CD14-positive monocyte (primary cell): Measurements from ENCODE around the gene LEPR. TPM values are rescaled to one million over a fixed set of nuclear protein-coding genes. Genes with fewer than 3 reads are reported as not detected.
"Not testable (repeated sequence)": the region's sequence is repeated elsewhere in the genome, so short reads cannot be mapped to it uniquely, and the experiment has no call there.

Experiments used
- DNase-seq, 3 donors: peaks; one replicate each; pipeline ENCODE4 v3.0.0-alpha.2; 2011 to 2022
- H2AFZ ChIP-seq: 2 replicates; pipeline ENCODE4 v1.6.0; 2012; ENCODE audit warnings: mild to moderate bottlenecking, low read depth, low read length, inconsistent platforms; ENCODE audit not compliant: insufficient read depth, poor library complexity, severe bottlenecking
- H3K27ac ChIP-seq, 2 donors: 1 replicate in 1 of 2; 2 replicates in 1 of 2; pipeline ENCODE4 v1.5.1; 2012 to 2013; ENCODE audit warnings: low read length in 2 of 2, control low read depth in 1 of 2, inconsistent platforms in 1 of 2, low read depth in 1 of 2, mild to moderate bottlenecking in 1 of 2
- H3K27me3 ChIP-seq, 2 donors: one replicate each; pipeline versions ENCODE4 v1.6.0 to v1.6.1; 2011 to 2013; ENCODE audit warnings: low read length in 2 of 2; ENCODE audit not compliant: control insufficient read depth in 2 of 2, insufficient read depth in 2 of 2
- H3K36me3 ChIP-seq, 2 donors: replicated peaks in 1 of 2; 1 replicate in 1 of 2; 2 replicates in 1 of 2; pipeline versions ENCODE4 v1.5.1 to v1.6.1; 2012 to 2013; ENCODE audit warnings: low read length in 2 of 2, control low read depth in 1 of 2, inconsistent platforms in 1 of 2, mild to moderate bottlenecking in 1 of 2; ENCODE audit not compliant: insufficient read depth in 2 of 2, control insufficient read depth in 1 of 2
- H3K4me1 ChIP-seq, 2 donors: 1 replicate in 1 of 2; 2 replicates in 1 of 2; pipeline versions ENCODE4 v1.5.1 to v1.6.1; 2012 to 2013; ENCODE audit warnings: low read length in 2 of 2, control low read depth in 1 of 2, inconsistent platforms in 1 of 2, mild to moderate bottlenecking in 1 of 2, moderate library complexity in 1 of 2; ENCODE audit not compliant: insufficient read depth in 2 of 2, control insufficient read depth in 1 of 2
- H3K4me2 ChIP-seq: replicated peaks from 2 replicates; pipeline ENCODE3; 2012; ENCODE audit warnings: low read length, moderate library complexity, mild to moderate bottlenecking; ENCODE audit not compliant: poor library complexity, severe bottlenecking; ENCODE audit errors: extremely low read depth
- H3K4me3 ChIP-seq, 3 experiments: fragments of 200-600 bp in 1 of 3; sonication (generic) in 1 of 3; replicated peaks in 1 of 3; 1 replicate in 2 of 3; 2 replicates in 1 of 3; pipeline ENCODE4 v1.5.1; 2011 to 2013; ENCODE audit warnings: low read length in 3 of 3, mild to moderate bottlenecking in 3 of 3, control low read depth in 2 of 3, low read depth in 2 of 3, inconsistent platforms in 1 of 3, moderate library complexity in 1 of 3
- H3K79me2 ChIP-seq: 2 replicates; pipeline ENCODE4 v1.6.0; 2012; ENCODE audit warnings: mild to moderate bottlenecking, control low read depth, inconsistent platforms, low read length, moderate library complexity; ENCODE audit not compliant: insufficient read depth
- H3K9ac ChIP-seq: 2 replicates; pipeline ENCODE4 v1.6.0; 2017; ENCODE audit warnings: low read length, mild to moderate bottlenecking; ENCODE audit not compliant: insufficient read depth, poor library complexity, severe bottlenecking
- H3K9me3 ChIP-seq, 2 donors: replicated peaks in 1 of 2; 1 replicate in 1 of 2; 2 replicates in 1 of 2; pipeline versions ENCODE4 v1.5.1 to v1.6.1; 2012 to 2013; ENCODE audit warnings: low read length in 2 of 2, control low read depth in 1 of 2; ENCODE audit not compliant: control insufficient read depth in 1 of 2, insufficient read depth in 1 of 2
- H4K20me1 ChIP-seq: 2 replicates; pipeline ENCODE4 v1.6.0; 2012; ENCODE audit warnings: mild to moderate bottlenecking, low read length, control low read depth, moderate library complexity; ENCODE audit not compliant: insufficient read depth
- H3K27ac Mint-ChIP-seq, 7 donors: one replicate each; pipeline ENCODE4 v1.8.0; 2020; ENCODE audit warnings: mild to moderate bottlenecking in 7 of 7, mixed read lengths in 7 of 7, moderate library complexity in 6 of 7, inconsistent platforms in 2 of 7
- H3K27me3 Mint-ChIP-seq, 3 donors: one replicate each; pipeline ENCODE4 v1.8.0; 2021 to 2022; ENCODE audit warnings: low read depth in 3 of 3, mild to moderate bottlenecking in 3 of 3, mixed read lengths in 3 of 3, moderate library complexity in 3 of 3, inconsistent platforms in 1 of 3
- H3K36me3 Mint-ChIP-seq, 2 donors: one replicate each; pipeline ENCODE4 v1.8.0; 2020; ENCODE audit warnings: mixed read lengths in 2 of 2, inconsistent platforms in 1 of 2, mild to moderate bottlenecking in 1 of 2
- H3K4me1 Mint-ChIP-seq: one replicate; pipeline ENCODE4 v1.8.0; 2020; ENCODE audit warnings: mild to moderate bottlenecking, mixed read lengths
- H3K4me3 Mint-ChIP-seq, 2 donors: one replicate each; pipeline ENCODE4 v1.8.0; 2020; ENCODE audit warnings: mild to moderate bottlenecking in 2 of 2, mixed read lengths in 2 of 2, moderate library complexity in 1 of 2
- H3K9me3 Mint-ChIP-seq, 7 donors: one replicate each; pipeline ENCODE4 v1.8.0; 2020 to 2022; ENCODE audit warnings: mixed read lengths in 7 of 7, mild to moderate bottlenecking in 6 of 7, moderate library complexity in 6 of 7, inconsistent platforms in 2 of 7
- WGBS: methylation state at CpG from one replicate; pipeline ENCODE4 v1.1.5; 2013; ENCODE audit warnings: missing lambda C conversion rate; ENCODE audit not compliant: insufficient coverage; 5-methylcytosine and 5-hydroxymethylcytosine counted together
- intact Hi-C, 2 donors: fragments of 100-400 bp; cut with micrococcal nuclease; formaldehyde crosslinking; loops; one replicate each; pipeline versions ENCODE4 v1.15.0 to v1.15.1; 2023
- polyA plus RNA-seq, 3 donors: library from polyadenylated mRNA; depleted of rRNA in 1 of 3; unstranded in 2 of 3; stranded (reverse) in 1 of 3; fragments of 300-500 nt in 2 of 3; fragments of >200 nt in 1 of 3; fragmentation: Illumina TruSeq in 2 of 3; gene quantifications; 1 replicate in 2 of 3; 2 replicates in 1 of 3; pipeline ENCODE4 v1.2.3, GENCODE V29; 2012 to 2021
- TF ChIP-seq, protein P1 (sequence below): fragments of 200-600 bp; IDR thresholded peaks from one replicate; pipeline ENCODE4 v1.8.0; 2022; ENCODE audit warnings: antibody characterized with exemption, mild to moderate bottlenecking

LEPR gene
- polyA plus RNA-seq, 3 donors = 0.85 to 3.0 (median 1.0) TPM

DNA sequence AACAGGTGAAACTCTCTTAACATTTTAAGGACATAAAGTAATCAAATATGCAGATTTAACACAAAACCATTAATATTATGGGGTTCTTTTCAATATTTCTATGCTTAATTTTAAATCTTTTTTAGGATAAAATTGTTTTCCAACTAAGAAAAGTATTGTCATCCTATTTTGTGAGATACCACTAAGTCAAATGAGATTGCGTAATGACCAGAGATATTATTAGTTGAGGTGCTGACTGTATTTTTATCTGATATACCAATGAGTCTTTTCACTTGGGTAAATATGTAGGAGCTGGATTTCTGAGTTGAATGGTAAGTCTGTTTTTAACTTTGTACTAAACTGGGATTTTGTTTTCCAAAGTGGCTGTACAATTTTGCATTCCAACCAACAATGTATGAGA lies 25.4 kb downstream of the LEPR start:
- no peaks in the 10 kb centered on the region for H4K20me1 ChIP-seq
- no peaks in the 10 kb centered on the region for H3K4me1 ChIP-seq
- no peak overlapping the region for H3K9ac ChIP-seq
- H3K27me3 ChIP-seq = no peaks in the 10 kb centered on the region
- intact Hi-C loops = no loop called here
- no peaks in the 10 kb centered on the region for H3K79me2 ChIP-seq
- no peak overlapping the region for H2AFZ ChIP-seq
- no peak overlapping the region for H3K27ac Mint-ChIP-seq
- no peaks in the 10 kb centered on the region for H3K4me1 Mint-ChIP-seq
- no peaks in the 10 kb centered on the region for H3K36me3 Mint-ChIP-seq
- no peaks in the 10 kb centered on the region for H3K36me3 ChIP-seq
- H3K27ac ChIP-seq = no peak overlapping the region
- H3K9me3 Mint-ChIP-seq = peaks cover 0 to 2% (median 0%) of the 10 kb centered on the region in 7 donors
- H3K27me3 Mint-ChIP-seq = peaks cover 0 to 2% (median 0%) of the 10 kb centered on the region in 3 donors
- H3K4me3 Mint-ChIP-seq = no peak overlapping the region
- no peaks in the 10 kb centered on the region for H3K9me3 ChIP-seq
- TF ChIP-seq, protein P1, sequence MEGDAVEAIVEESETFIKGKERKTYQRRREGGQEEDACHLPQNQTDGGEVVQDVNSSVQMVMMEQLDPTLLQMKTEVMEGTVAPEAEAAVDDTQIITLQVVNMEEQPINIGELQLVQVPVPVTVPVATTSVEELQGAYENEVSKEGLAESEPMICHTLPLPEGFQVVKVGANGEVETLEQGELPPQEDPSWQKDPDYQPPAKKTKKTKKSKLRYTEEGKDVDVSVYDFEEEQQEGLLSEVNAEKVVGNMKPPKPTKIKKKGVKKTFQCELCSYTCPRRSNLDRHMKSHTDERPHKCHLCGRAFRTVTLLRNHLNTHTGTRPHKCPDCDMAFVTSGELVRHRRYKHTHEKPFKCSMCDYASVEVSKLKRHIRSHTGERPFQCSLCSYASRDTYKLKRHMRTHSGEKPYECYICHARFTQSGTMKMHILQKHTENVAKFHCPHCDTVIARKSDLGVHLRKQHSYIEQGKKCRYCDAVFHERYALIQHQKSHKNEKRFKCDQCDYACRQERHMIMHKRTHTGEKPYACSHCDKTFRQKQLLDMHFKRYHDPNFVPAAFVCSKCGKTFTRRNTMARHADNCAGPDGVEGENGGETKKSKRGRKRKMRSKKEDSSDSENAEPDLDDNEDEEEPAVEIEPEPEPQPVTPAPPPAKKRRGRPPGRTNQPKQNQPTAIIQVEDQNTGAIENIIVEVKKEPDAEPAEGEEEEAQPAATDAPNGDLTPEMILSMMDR = no peak
- no peak overlapping the region for H3K4me2 ChIP-seq
- no CpG with 5 or more reads among the region's 1 CpG for WGBS
- no peak for DNase-seq
- no peak overlapping the region for H3K4me3 ChIP-seq

DNA sequence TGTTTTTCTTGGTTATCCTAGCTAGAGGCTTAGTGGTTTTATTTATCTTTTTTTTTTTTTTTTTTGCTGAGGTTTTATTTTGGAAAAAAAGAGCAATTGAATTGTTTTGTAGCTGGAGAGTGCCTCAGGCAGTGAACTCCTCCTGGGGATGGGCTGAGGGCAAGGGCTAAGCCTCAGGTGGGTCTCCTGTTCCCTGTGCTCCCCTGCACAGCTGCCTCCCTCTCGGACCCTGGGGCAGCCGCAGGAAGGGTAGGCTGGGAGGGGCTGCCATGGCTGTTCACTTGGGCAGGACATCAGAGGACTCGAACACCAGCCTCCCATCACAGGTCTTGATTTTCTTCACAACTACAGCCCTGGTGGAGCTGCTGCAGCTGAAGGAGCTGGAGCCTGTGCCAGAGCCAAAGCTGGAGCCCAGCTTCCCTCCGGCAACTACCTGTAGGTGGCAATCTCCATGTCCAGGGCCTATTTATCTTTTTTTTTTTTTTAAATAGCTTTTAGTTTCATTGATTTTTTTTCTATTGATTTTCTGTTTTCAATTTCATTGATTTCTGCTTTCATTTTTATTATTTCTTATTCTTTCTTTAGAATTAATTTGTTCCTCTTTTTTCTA lies 28.9 kb downstream of the LEPR start:
- H3K27ac Mint-ChIP-seq = no peak overlapping the region
- intact Hi-C loops = no loop called here
- Histone ChIP-seq H2AFZ (no peak overlapping the region), H3K4me3 (no peak overlapping the region), H3K27me3 (no peaks in the 10 kb centered on the region), H4K20me1 (no peaks in the 10 kb centered on the region), H3K9me3 (no peaks in the 10 kb centered on the region), H3K9ac (no peak overlapping the region), H3K4me1 (no peaks in the 10 kb centered on the region), H3K4me2 (no peak overlapping the region), H3K79me2 (no peaks in the 10 kb centered on the region), H3K36me3 (no peaks in the 10 kb centered on the region), H3K27ac (no peak overlapping the region)
- no peak for DNase-seq
- H3K9me3 Mint-ChIP-seq = peaks cover 0 to 8% (median 3%) of the 10 kb centered on the region in 7 donors
- no peaks in the 10 kb centered on the region for H3K27me3 Mint-ChIP-seq
- H3K4me1 Mint-ChIP-seq = no peaks in the 10 kb centered on the region
- no peaks in the 10 kb centered on the region for H3K36me3 Mint-ChIP-seq
- no peak overlapping the region for H3K4me3 Mint-ChIP-seq
- no CpG with 5 or more reads among the region's 4 CpGs for WGBS
- TF ChIP-seq, protein P1 = no peak

DNA sequence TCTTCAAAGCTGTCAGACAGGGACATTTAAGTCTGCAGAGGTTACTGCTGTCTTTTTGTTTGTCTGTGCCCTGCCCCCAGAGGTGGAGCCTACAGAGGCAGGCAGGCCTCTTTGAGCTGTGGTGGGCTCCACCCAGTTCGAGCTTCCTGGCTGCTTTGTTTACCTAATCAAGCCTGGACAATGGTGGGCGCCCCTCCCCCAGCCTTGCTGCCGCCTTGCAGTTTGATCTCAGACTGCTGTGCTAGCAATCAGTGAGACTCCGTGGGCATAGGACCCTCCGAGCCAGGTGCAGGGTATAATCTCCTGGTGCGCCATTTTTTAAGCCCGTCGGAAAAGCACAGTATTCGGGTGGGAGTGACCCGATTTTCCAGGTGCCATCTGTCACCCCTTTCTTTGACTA lies 35.2 kb downstream of the LEPR start:
- H3K27ac Mint-ChIP-seq, H3K36me3 ChIP-seq, H3K27ac ChIP-seq, DNase-seq, H3K27me3 ChIP-seq, H3K9ac ChIP-seq, H3K4me1 Mint-ChIP-seq, H3K27me3 Mint-ChIP-seq, H3K4me2 ChIP-seq, H3K4me1 ChIP-seq, H2AFZ ChIP-seq, intact Hi-C loops, H3K4me3 Mint-ChIP-seq, H4K20me1 ChIP-seq, H3K36me3 Mint-ChIP-seq, H3K79me2 ChIP-seq, H3K4me3 ChIP-seq, H3K9me3 ChIP-seq: not testable (repeated sequence)
- peaks cover 0 to 20% (median 8%) of the 10 kb centered on the region in 7 donors for H3K9me3 Mint-ChIP-seq
- 83% methylated on average over 8 of the region's 10 CpGs for WGBS
